ENCODE data around the gene CECR2.

DNA sequence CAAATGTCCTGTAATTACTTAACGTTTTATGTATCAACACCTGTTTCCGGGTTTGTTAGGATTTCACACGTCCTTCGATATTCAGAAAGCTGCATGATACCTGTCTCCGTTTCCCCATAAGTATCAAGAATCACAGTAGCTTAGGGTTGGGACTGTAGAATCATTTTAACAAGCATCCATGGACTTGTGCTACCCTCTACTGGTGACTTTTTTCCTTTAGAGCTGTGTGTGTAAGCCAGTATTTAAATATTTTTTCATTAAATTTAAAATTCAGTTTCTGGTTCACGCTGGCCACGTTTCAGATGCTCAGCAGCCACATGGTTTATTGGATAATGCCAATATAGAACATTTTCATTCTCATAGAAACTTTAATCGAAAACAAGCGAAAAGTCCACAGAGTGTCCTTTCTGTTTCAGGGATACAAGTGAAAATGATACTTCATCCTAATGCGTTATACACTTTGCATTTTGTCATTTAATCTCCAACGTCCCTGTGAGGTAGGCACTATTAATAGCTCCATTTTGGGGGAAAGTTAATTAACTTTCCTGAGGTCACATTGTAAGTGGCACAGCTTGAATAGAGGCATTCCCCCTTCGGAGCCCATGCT, 132.5 kb downstream of the CECR2 start:
- TF ChIP-seq, protein P1, sequence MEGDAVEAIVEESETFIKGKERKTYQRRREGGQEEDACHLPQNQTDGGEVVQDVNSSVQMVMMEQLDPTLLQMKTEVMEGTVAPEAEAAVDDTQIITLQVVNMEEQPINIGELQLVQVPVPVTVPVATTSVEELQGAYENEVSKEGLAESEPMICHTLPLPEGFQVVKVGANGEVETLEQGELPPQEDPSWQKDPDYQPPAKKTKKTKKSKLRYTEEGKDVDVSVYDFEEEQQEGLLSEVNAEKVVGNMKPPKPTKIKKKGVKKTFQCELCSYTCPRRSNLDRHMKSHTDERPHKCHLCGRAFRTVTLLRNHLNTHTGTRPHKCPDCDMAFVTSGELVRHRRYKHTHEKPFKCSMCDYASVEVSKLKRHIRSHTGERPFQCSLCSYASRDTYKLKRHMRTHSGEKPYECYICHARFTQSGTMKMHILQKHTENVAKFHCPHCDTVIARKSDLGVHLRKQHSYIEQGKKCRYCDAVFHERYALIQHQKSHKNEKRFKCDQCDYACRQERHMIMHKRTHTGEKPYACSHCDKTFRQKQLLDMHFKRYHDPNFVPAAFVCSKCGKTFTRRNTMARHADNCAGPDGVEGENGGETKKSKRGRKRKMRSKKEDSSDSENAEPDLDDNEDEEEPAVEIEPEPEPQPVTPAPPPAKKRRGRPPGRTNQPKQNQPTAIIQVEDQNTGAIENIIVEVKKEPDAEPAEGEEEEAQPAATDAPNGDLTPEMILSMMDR (IDR thresholded peaks at IDR 0.05), result peak; percentile 66; the same call in 1 of the 2 replicates
- TF ChIP-seq, protein P2, sequence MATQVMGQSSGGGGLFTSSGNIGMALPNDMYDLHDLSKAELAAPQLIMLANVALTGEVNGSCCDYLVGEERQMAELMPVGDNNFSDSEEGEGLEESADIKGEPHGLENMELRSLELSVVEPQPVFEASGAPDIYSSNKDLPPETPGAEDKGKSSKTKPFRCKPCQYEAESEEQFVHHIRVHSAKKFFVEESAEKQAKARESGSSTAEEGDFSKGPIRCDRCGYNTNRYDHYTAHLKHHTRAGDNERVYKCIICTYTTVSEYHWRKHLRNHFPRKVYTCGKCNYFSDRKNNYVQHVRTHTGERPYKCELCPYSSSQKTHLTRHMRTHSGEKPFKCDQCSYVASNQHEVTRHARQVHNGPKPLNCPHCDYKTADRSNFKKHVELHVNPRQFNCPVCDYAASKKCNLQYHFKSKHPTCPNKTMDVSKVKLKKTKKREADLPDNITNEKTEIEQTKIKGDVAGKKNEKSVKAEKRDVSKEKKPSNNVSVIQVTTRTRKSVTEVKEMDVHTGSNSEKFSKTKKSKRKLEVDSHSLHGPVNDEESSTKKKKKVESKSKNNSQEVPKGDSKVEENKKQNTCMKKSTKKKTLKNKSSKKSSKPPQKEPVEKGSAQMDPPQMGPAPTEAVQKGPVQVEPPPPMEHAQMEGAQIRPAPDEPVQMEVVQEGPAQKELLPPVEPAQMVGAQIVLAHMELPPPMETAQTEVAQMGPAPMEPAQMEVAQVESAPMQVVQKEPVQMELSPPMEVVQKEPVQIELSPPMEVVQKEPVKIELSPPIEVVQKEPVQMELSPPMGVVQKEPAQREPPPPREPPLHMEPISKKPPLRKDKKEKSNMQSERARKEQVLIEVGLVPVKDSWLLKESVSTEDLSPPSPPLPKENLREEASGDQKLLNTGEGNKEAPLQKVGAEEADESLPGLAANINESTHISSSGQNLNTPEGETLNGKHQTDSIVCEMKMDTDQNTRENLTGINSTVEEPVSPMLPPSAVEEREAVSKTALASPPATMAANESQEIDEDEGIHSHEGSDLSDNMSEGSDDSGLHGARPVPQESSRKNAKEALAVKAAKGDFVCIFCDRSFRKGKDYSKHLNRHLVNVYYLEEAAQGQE (IDR thresholded peaks at IDR 0.05; ENCODE audit: insufficient read depth in 1 of 2, low read depth in 2 of 2, low read length in 1 of 2), result no peak
